IMR-90 (cell line): Measurements from ENCODE around the gene ADAM17.

Source experiments
- BHLHE40 ChIP-seq: fragments of 150-350 bp; IDR thresholded peaks from 2 replicates; pipeline ENCODE4 v1.6.1; 2016; ENCODE audit warnings: mild to moderate bottlenecking, low read depth, low read length
- CHD1 ChIP-seq: IDR thresholded peaks from 2 replicates; pipeline ENCODE4 v1.6.1; 2012; ENCODE audit warnings: low read depth, low read length, improper control_type of control experiment
- CTCF ChIP-seq: conservative IDR thresholded peaks from 2 replicates; pipeline ENCODE4 v1.5.1; 2012; ENCODE audit warnings: mild to moderate bottlenecking, low read depth, low read length, improper control_type of control experiment
- MXI1 ChIP-seq: IDR thresholded peaks from 2 replicates; pipeline ENCODE4 v1.6.1; 2012; ENCODE audit warnings: low read depth, mild to moderate bottlenecking, low read length, moderate library complexity, borderline replicate concordance
- POLR2A ChIP-seq: IDR thresholded peaks from 2 replicates; pipeline ENCODE4 v1.6.1; 2012; ENCODE audit warnings: mild to moderate bottlenecking, low read depth, low read length
- USF2 ChIP-seq: fragments of 150-350 bp; IDR thresholded peaks from 2 replicates; pipeline ENCODE4 v1.6.1; 2017; ENCODE audit warnings: mild to moderate bottlenecking, antibody characterized with exemption, low read length, low read depth

- TF ChIP-seq POLR2A (no peak), CTCF (no peak), BHLHE40 (no peak), CHD1 (no peak), USF2 (no peak), MXI1 (no peak)
Observed at GRCh38 chr2:9473308-9473984, 82.2 kb downstream of the ADAM17 start.
